Mammary epithelial cell (primary cell): ENCODE measurements around the gene ANKRD11.

Experiments
- CTCF ChIP-seq, 2 donors: IDR thresholded peaks in 1 of 2; conservative IDR thresholded peaks in 1 of 2; 2 replicates each; pipeline ENCODE4 v1.5.1; 2011 to 2012; ENCODE audit warnings: inconsistent platforms in 2 of 2, low read length in 2 of 2, mild to moderate bottlenecking in 2 of 2, control low read depth in 1 of 2, low read depth in 1 of 2; ENCODE audit not compliant: insufficient read depth in 1 of 2; ENCODE audit errors: extremely low read depth in 1 of 2
- EZH2 ChIP-seq: IDR thresholded peaks from 2 replicates; pipeline ENCODE4 v1.6.1; 2012; ENCODE audit warnings: low read length, inconsistent platforms, borderline replicate concordance

GRCh38 chr16:89243664-89244063 is 246.7 kb downstream of the ANKRD11 start:
- TF ChIP-seq CTCF (conservative IDR thresholded peaks at IDR 0.05 in 1 of 2, IDR thresholded peaks at IDR 0.05 in 1 of 2; ENCODE audit: extremely low read depth in 1 of 2, insufficient read depth in 1 of 2, low read depth in 1 of 2, low read length in 2 of 2) (no peak), EZH2 (no peak)
